ENCODE results near the gene CSTPP1.
"Not testable (repeated sequence)": the region's sequence is repeated elsewhere in the genome, so short reads cannot be mapped to it uniquely, and the experiment has no call there.

CSTPP1 gene

DNA sequence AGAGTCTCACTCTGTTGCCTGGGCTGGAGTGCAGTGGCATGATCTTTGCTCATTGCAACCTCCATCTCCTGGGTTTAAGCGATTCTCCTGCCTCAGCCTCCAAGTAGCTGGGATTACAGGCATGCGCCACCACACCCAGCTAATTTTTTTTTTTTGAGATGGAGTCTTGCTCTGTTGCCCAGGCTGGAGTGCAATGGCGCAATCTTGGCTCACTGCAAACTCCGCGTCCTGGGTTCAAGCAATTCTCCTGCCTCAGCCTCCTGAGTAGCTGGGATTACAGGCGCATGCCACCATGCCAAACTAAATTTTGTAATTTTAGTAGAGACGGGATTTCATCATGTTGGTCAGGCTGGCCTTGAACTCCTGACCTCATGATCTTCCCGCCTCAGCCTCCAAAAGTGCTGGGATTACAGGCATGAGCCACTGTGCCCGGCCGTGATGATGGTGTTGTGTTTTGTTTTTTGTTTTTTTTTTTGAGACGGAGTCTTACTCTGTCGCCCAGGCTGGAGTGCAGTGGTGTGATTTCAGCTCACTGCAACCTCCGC lies 271.5 kb downstream of the CSTPP1 start:
- not testable (repeated sequence) for DNase-seq (ENCODE audit: low read depth in 2 of 2)

DNA sequence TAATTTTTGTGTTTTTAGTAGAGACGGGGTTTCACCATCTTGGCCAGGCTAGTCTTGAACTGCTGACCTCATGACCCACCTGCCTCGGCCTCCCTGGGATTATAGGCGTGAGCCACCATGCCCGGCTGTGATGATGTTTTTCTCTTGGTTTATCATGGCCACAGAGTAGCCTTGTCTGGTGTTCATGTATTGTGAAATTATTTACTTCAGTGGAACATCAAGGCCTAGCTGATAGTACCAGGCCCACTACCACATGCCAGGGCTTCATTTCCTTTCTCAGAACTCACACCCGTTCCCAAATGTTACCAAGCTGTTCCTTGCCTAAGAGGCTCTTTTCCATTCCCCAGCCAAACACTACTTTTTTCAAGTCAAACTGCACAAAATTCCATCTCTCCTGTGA lies 272.1 kb downstream of the CSTPP1 start:
- DNase-seq (ENCODE audit: low read depth in 2 of 2): no peak

Measured in stimulated activated CD8-positive, alpha-beta memory T cell treated with anti-CD3 and anti-CD28 coated beads, Interleukin-2, amount 100 ng/mL, for 1 hour (primary cell).